ENCODE results near the gene DNAJA2. TPM values are rescaled to one million over a fixed set of nuclear protein-coding genes. Genes with fewer than 3 reads are reported as not detected.

Gene DNAJA2
- polyA plus RNA-seq, 2 of the 4 experiments (the other 2 are of a cell fraction), result 33.7 to 82.3 TPM

DNA sequence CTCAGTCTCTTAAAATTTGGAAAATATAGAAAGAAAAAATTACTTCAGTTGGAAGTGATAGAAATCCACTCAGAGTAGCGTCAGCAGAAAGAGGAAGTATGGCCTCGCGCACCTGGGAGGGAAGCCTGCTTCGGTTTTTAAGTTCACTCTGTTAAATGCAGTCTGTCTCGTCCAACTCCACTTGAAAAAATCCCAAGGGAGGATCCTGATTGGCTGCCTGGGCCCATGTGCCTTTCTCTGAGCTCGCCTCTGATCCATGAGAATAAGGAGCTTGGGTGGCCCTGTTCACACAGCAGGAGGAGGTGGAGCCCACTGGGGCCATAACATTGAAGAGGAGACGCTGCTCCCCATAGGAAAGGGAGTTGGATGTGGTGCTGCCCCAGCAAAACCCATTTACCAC is 40.7 kb downstream of the DNAJA2 start:
- Histone ChIP-seq H3K9me3 (no peaks in the 10 kb centered on the region), H3K4me3 (no peak overlapping the region), H3K4me2 (no peak overlapping the region), H3K27ac (no peak overlapping the region), H3K4me1 (no peaks in the 10 kb centered on the region)
- ChIA-PET POLR2A (no interaction called here), CTCF (interaction anchor here (0.6 to 2.2 kb wide), 4 partner anchors 15 to 103 kb away, joined by 3 to 7 read pairs (median 5); no protein-coding TSS in a partner anchor)
- FAIRE-seq, result no peak
- DNase-seq (ENCODE audit: low read depth in 1 of 2, low spot score in 1 of 2), result no peak
- WGBS (ENCODE audit: missing lambda C conversion rate), result 81% methylated on average over 7 of the region's 7 CpGs
- TF ChIP-seq ZFP36 (IDR thresholded peaks at IDR 0.05; ENCODE audit: borderline replicate concordance, partially characterized antibody), result no peak
- no peak for TF ChIP-seq KDM5A (IDR thresholded peaks at IDR 0.05)
- no peak for TF ChIP-seq JUN (IDR thresholded peaks at IDR 0.05)
- TF ChIP-seq, protein P1, sequence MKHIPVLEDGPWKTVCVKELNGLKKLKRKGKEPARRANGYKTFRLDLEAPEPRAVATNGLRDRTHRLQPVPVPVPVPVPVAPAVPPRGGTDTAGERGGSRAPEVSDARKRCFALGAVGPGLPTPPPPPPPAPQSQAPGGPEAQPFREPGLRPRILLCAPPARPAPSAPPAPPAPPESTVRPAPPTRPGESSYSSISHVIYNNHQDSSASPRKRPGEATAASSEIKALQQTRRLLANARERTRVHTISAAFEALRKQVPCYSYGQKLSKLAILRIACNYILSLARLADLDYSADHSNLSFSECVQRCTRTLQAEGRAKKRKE (CRISPR knock-in tag; IDR thresholded peaks at IDR 0.05; ENCODE audit: low read depth), result no peak
- no peak for TF ChIP-seq RNF2 (IDR thresholded peaks at IDR 0.05; ENCODE audit: borderline replicate concordance, low read depth)
- no peak for TF ChIP-seq KDM1A (IDR thresholded peaks at IDR 0.05; ENCODE audit: low read depth)
- 0 out of 6 replicates have a peak, but pooled peaks of 1 of the 2 experiments have one; percentile 20 for ATAC-seq

DNA sequence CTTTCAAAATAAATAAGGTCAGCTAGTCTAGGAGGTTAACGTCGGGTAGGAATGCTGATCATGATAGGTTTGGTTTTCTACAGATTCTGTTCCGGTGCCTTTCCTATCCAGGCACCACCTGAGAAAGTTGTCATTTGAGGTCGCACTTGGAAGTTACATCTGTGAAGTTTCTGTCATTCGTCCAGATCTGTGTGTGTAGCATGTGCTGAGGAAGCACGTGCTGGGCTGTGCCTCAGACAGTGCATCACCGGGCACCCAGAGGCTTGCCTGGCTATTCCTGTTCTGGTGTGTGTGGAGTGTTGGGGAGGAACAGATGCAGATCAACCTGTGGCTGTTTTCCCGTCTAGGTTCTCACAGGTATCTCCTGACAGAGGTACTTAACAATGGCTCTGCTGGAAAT is 42.6 kb downstream of the DNAJA2 start:
- WGBS (ENCODE audit: missing lambda C conversion rate), result 88% methylated on average over 8 of the region's 8 CpGs

More for the DNA sequence above, 42.6 kb downstream of the DNAJA2 start:
- no peak for FAIRE-seq
- Histone ChIP-seq H3K4me1 (no peaks in the 10 kb centered on the region), H3K4me3 (no peak overlapping the region), H3K4me2 (no peak overlapping the region), H3K27ac (no peak overlapping the region), H3K9me3 (no peaks in the 10 kb centered on the region)
- no peak for DNase-seq (ENCODE audit: low read depth in 1 of 2, low spot score in 1 of 2)
- ChIA-PET POLR2A (no interaction called here), CTCF (interaction anchor here (1.1 to 6.7 kb wide), 13 partner anchors 10 to 222 kb away, joined by 4 to 82 read pairs (median 8); partner anchors contain the start of gene GPT2)
- no peak for ATAC-seq
- no peak for TF ChIP-seq CEBPB (IDR thresholded peaks at IDR 0.05)
- TF ChIP-seq MAFK (IDR thresholded peaks at IDR 0.05; ENCODE audit: partially characterized antibody), result no peak
- TF ChIP-seq POLR2A (IDR thresholded peaks at IDR 0.05; ENCODE audit: low read length), result no peak
- no peak for TF ChIP-seq CBX2 (IDR thresholded peaks at IDR 0.05; ENCODE audit: borderline replicate concordance, low read depth)
- TF ChIP-seq ZSCAN20 (CRISPR knock-in tag; IDR thresholded peaks at IDR 0.05), result no peak
- TF ChIP-seq HOXB13 (CRISPR knock-in tag; IDR thresholded peaks at IDR 0.05; ENCODE audit: low read depth), result no peak
- TF ChIP-seq, protein P2, sequence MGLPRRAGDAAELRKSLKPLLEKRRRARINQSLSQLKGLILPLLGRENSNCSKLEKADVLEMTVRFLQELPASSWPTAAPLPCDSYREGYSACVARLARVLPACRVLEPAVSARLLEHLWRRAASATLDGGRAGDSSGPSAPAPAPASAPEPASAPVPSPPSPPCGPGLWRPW (IDR thresholded peaks at IDR 0.05), result no peak
- TF ChIP-seq, protein P3, sequence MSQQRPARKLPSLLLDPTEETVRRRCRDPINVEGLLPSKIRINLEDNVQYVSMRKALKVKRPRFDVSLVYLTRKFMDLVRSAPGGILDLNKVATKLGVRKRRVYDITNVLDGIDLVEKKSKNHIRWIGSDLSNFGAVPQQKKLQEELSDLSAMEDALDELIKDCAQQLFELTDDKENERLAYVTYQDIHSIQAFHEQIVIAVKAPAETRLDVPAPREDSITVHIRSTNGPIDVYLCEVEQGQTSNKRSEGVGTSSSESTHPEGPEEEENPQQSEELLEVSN (IDR thresholded peaks at IDR 0.05; ENCODE audit: borderline replicate concordance, low read depth), result no peak
- no peak for TF ChIP-seq HEYL (CRISPR knock-in tag; IDR thresholded peaks at IDR 0.05)
- TF ChIP-seq CBX8 (IDR thresholded peaks at IDR 0.05), result no peak
- no peak for TF ChIP-seq FOSB (CRISPR knock-in tag; IDR thresholded peaks at IDR 0.05)
- no peak for TF ChIP-seq RARB (CRISPR knock-in tag; IDR thresholded peaks at IDR 0.05)
- no peak for TF ChIP-seq MYC (IDR thresholded peaks at IDR 0.05; ENCODE audit: borderline replicate concordance, low read length)
- TF ChIP-seq, protein P4, sequence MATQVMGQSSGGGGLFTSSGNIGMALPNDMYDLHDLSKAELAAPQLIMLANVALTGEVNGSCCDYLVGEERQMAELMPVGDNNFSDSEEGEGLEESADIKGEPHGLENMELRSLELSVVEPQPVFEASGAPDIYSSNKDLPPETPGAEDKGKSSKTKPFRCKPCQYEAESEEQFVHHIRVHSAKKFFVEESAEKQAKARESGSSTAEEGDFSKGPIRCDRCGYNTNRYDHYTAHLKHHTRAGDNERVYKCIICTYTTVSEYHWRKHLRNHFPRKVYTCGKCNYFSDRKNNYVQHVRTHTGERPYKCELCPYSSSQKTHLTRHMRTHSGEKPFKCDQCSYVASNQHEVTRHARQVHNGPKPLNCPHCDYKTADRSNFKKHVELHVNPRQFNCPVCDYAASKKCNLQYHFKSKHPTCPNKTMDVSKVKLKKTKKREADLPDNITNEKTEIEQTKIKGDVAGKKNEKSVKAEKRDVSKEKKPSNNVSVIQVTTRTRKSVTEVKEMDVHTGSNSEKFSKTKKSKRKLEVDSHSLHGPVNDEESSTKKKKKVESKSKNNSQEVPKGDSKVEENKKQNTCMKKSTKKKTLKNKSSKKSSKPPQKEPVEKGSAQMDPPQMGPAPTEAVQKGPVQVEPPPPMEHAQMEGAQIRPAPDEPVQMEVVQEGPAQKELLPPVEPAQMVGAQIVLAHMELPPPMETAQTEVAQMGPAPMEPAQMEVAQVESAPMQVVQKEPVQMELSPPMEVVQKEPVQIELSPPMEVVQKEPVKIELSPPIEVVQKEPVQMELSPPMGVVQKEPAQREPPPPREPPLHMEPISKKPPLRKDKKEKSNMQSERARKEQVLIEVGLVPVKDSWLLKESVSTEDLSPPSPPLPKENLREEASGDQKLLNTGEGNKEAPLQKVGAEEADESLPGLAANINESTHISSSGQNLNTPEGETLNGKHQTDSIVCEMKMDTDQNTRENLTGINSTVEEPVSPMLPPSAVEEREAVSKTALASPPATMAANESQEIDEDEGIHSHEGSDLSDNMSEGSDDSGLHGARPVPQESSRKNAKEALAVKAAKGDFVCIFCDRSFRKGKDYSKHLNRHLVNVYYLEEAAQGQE (IDR thresholded peaks at IDR 0.05), result no peak
